IPS DF 4.7 (cell line): ENCODE results near the gene RALGDS.
"Not testable (repeated sequence)": the region's sequence is repeated elsewhere in the genome, so short reads cannot be mapped to it uniquely, and the experiment has no call there.

ENCODE experiments used
- DNase-seq: peaks from one replicate; pipeline ENCODE4 v3.0.0-alpha.2; 2013; ENCODE audit warnings: low spot score; ENCODE audit errors: extremely low read depth

RALGDS gene

GRCh38 chr9:133107961-133108793 lies 12.9 kb downstream of the RALGDS start:
- no peak for DNase-seq

- no peak for DNase-seq
Measured at GRCh38 chr9:133107245-133107722, 13.8 kb downstream of the RALGDS start.

GRCh38 chr9:133106511-133107244 lies 14.4 kb downstream of the RALGDS start:
- no peak for DNase-seq

- no peak for DNase-seq
Measured at GRCh38 chr9:133105461-133105770, 15.6 kb downstream of the RALGDS start.

GRCh38 chr9:133104718-133105460 lies 16.2 kb downstream of the RALGDS start:
- DNase-seq: no peak

- no peak for DNase-seq
Measured at GRCh38 chr9:133103987-133104505, 17.0 kb downstream of the RALGDS start.

DNA sequence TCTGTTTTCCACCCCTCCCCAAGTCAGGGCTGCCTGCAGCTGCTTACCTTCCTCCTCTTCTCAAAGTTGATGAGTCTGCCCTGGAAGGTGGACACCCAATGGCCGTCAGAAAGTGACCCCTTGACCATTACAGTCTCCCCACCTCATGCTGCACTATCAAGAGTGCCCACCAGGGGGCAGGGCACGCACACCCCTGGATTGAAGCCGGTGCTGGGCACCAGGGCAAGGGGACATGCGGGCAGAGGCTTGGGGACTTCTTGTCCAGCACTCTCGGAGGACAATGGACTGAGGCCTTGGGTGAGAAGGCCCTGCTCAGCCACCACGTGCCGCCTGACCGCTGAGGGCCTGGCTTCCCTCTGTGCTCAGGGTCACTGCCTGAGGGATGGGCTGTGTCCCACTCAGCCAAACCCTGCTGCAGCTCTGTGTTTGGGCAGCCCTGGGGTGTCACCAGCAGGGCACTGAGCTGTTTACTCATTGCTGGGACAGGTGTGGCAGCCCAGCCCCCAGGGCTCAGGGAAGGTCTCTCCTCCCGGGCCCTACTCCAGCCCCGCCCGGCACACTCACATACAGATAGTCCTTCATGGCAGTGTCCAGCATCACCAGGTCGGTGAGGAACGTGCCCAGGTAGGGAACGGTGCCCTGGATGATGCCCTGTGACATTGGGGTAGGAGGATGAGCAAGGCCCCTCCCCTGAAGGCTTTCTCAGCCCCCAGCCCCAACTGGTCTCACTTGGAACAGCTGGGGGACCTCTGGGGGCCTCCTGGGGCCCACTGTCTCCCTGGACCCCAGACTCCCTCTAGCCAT lies 17.7 kb downstream of the RALGDS start:
- DNase-seq: no peak

DNA sequence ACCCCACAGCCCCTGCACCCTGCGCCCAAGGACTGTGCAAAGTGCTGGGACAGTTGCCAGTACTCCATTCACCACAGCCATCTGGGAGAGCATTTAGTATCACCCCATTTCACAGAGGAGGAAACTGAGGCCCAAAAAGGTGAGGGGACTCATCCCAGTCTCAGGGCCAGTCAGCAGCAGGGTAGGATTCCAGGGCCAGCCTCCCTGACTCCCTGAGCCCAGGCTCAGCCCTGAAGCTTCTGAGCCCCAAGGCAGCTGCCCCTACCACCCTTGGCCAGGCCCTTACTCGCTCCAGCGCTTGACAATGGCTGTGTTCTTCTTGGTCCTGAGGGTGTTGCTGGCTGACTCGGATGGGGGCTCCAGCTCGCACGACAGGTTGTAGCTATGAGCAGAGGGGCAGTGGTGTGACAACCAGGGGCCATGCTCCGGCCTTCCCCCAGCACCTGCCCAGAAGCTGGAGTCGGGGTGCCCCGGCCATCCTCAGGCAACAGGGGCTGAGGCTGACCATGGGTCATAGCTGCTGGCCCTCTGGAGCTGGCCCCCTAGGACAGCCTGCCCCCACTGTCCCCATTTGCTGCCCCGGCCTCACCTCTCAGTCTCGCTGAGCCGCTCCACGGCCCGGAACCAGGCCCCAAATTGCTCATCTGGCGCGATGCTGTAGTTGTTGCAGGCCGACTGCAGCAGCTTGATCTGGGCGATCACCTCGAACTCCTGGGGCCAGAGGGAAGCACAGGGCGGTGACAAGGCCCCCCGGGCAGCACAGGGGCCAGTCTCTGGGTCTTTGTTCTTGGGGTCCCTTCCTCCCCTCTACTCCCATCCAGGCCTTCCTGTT lies 18.6 kb downstream of the RALGDS start:
- no peak for DNase-seq

DNA sequence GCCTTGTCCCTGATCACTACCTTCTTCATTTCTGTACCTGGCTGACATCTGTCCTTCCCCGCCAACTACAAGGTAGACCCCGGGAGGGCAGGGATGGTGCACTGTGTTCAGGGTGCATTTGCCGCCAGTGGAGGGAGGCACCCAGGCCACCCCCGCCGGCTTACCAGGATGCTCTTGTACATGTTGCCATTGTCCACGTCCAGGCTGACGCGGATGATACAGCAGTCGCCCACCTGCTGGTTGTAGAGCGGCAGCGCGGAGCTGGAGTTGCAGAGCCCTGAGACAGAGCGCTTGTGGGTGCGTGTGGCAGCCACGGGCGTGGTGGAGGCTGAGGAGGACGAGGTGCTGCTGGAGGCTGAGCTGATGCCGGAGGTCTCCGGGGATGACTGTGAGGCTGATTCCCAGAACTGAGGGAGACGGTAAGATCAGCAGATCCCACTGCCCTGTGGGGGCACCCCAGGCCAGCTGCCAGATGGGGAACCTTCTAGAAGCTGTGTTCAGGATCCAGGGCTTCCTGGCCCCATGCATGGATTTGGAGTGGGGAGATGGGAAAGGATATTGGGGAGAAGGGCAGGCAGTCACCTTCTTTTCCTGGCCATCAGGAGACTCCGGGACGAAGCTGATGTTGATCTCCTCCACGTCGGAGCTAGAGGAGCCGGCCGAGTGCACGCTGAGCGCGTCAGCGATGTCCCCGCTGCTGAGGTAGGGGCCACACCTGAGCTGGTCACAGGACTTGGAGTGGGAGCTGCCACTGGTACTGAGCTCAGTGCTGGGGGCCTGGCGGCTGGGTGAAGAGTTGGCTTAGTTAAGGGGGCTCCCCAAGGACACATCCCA lies 19.5 kb downstream of the RALGDS start:
- DNase-seq: no peak

DNA sequence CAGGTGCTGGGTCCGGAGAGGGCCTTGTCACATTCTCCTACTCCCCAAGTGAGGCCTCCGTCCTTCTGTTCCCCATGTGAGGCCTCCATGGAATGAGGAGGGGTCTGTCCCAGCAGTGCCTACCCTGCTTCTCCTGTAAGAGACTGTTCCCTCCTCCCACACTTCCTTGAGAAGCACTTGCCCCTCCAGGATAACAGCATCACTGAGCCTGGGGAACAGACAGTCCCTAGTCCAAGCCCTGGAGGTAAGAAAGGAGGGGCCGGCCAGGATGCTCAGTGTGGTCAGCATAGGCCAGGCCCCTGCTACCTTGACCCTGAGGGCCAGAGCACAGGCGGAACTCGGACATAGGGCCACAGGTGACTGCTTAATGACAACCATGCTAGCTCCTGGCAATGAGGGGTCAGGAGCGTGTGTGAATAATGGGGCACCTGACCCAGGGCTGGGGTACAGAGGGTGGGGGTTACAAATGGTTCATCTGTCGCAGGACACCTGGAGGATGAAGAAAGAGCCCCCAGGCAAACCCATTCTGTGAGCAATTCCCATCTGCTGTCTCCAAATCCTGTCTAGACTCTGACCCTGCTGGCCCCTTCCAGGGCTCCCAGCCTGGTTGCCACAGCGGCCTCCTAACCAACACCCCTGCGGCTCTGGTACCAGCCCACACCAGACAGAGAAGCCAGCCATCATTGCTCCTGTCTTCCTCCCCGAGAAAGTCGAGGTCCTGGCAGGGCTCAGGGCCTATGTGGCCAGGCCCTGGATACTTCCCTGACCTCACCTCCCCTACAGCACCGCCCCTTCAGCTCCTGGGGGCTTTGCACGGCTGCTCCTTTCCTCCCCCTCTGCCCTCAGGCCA lies 20.3 kb downstream of the RALGDS start:
- no peak for DNase-seq

- DNase-seq: no peak
Measured at GRCh38 chr9:133099726-133100505, 21.1 kb downstream of the RALGDS start.

DNA sequence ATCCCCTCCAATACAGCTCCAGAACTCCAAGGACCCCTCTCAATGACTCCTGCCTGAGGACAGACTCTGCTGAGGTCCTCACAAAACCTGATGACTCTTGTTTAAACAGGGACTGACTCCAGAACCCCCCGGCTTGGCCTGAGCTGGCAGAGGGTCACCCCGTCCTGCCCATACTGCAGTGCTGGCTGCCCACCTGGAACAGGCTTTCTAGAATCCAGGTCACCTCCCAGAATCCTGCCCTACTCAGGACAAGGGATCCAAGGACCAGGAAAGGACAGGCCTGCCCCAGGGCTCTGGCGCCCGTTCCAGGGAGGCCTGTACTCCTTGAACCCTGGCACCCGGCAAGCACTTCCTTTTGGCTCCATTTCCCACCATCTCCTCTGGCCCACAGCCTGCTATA lies 22.2 kb downstream of the RALGDS start:
- DNase-seq: no peak

- no peak for DNase-seq
Measured at GRCh38 chr9:133098104-133098754, 22.8 kb downstream of the RALGDS start.

DNA sequence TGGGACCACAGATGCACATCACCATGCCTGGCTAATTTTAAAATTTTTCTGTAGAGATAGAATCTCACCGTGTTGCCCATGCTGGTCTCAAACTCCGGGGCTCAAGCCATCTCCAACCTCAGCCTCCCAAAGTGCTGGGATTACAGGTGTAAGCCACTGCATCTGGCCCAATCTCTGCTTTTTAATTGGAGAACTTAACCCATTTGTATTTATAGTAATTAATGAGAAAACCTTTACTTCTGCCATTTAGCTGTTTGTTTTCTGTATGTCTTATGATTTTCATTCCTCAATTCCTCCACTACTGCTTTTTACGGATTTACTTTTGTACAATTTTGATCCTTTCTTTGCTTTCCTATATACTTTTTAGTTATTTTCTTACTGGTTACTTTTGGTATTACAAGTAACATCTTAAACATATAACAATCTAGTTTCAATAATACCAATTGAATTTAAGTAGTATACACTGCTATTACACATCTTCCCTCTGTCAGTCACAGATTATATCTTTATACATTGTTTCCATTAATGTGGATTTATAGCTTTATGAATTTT lies 26.1 kb downstream of the RALGDS start:
- no peak for DNase-seq

GRCh38 chr9:133094351-133094750 lies 26.7 kb downstream of the RALGDS start:
- DNase-seq: not testable (repeated sequence)

- DNase-seq: no peak
Measured at GRCh38 chr9:133090752-133091385, 30.2 kb downstream of the RALGDS start.
